Renal cortex interstitium (tissue), 11 donors: Measurements from ENCODE around the gene CYP4V2. TPM values are rescaled to one million over a fixed set of nuclear protein-coding genes. Genes with fewer than 3 reads are reported as not detected.
A peak's percentile ranks its signal among the peaks of the same experiment; 100 is the strongest.
"Not testable (repeated sequence)": the region's sequence is repeated elsewhere in the genome, so short reads cannot be mapped to it uniquely, and the experiment has no call there.

Experiments used
- DNase-seq, 11 donors: peaks; one replicate each; pipeline ENCODE4 v3.0.0-alpha.2; 2013; ENCODE audit warnings: low read depth in 9 of 11, low spot score in 4 of 11; ENCODE audit errors: extremely low read depth in 1 of 11
- polyA plus RNA-seq, 3 donors: library from polyadenylated mRNA; unstranded; fragments of 120-200 nt; gene quantifications; one replicate each; pipeline ENCODE4 v1.2.1, GENCODE V29; 2013; ENCODE audit not compliant: insufficient read length in 3 of 3

Gene CYP4V2
- polyA plus RNA-seq, 3 donors: 20.5 to 26.6 (median 21.2) TPM

- DNase-seq: no peak
These were observed 26.4 kb downstream of the CYP4V2 start for GRCh38 chr4:186217733-186218293.

GRCh38 chr4:186221624-186222023 is 30.3 kb downstream of the CYP4V2 start:
- no peak for DNase-seq

GRCh38 chr4:186225848-186226247 is 34.5 kb downstream of the CYP4V2 start:
- no peak for DNase-seq

- no peak for DNase-seq
These were observed 35.3 kb downstream of the CYP4V2 start for GRCh38 chr4:186226521-186227189.

GRCh38 chr4:186227221-186227620 is 35.9 kb downstream of the CYP4V2 start, which contains the start of gene KLKB1:
TSS of gene KLKB1 (plus strand) at chr4:186227507. CDS start at chr4:186228196, 689 bp downstream.
- DNase-seq: peak in 2 of 11 donors; percentile 12 to 54

- no peak for DNase-seq
These were observed 36.6 kb downstream of the CYP4V2 start for GRCh38 chr4:186227744-186228513.

- no peak for DNase-seq
These were observed 37.1 kb downstream of the CYP4V2 start for GRCh38 chr4:186228514-186228894.

- no peak for DNase-seq
These were observed 43.0 kb downstream of the CYP4V2 start for GRCh38 chr4:186234367-186234766.

GRCh38 chr4:186236126-186236525 is 44.8 kb downstream of the CYP4V2 start:
- DNase-seq: no peak

GRCh38 chr4:186240452-186240847 is 49.1 kb downstream of the CYP4V2 start:
- no peak for DNase-seq

GRCh38 chr4:186240848-186241491 is 49.6 kb downstream of the CYP4V2 start:
- DNase-seq: no peak

GRCh38 chr4:186241616-186242015 is 50.2 kb downstream of the CYP4V2 start:
- no peak for DNase-seq

GRCh38 chr4:186242031-186242430 is 50.7 kb downstream of the CYP4V2 start:
- DNase-seq: not testable (repeated sequence)

GRCh38 chr4:186243331-186243730 is 52.0 kb downstream of the CYP4V2 start:
- DNase-seq: no peak

- DNase-seq: no peak
These were observed 53.5 kb downstream of the CYP4V2 start for GRCh38 chr4:186244835-186245234.

- DNase-seq: not testable (repeated sequence)
These were observed 55.8 kb downstream of the CYP4V2 start for GRCh38 chr4:186247062-186247752.

GRCh38 chr4:186248643-186249042 is 57.3 kb downstream of the CYP4V2 start:
- DNase-seq: no peak

- no peak for DNase-seq
These were observed 58.7 kb downstream of the CYP4V2 start for GRCh38 chr4:186249785-186250754.
